Endodermal cell (in vitro differentiated cells): ENCODE data around the gene DMXL2. TPM values are rescaled to one million over a fixed set of nuclear protein-coding genes. Genes with fewer than 3 reads are reported as not detected.

Experiments
- DNase-seq: peaks from one replicate; pipeline ENCODE4 v3.0.0-alpha.2; 2017
- H3K27ac ChIP-seq: 2 replicates; pipeline ENCODE4 v1.5.1; 2013; ENCODE audit warnings: mild to moderate bottlenecking, low read depth, low read length, moderate library complexity
- H3K27me3 ChIP-seq: 2 replicates; pipeline ENCODE4 v1.6.1; 2013; ENCODE audit warnings: mild to moderate bottlenecking, low read length, moderate library complexity; ENCODE audit not compliant: insufficient read depth, control insufficient read depth, poor library complexity, severe bottlenecking
- H3K36me3 ChIP-seq: 2 replicates; pipeline ENCODE4 v1.7.0; 2013; ENCODE audit warnings: mild to moderate bottlenecking, low read length, moderate library complexity; ENCODE audit not compliant: control insufficient read depth, insufficient read depth
- H3K4me1 ChIP-seq: one replicate; pipeline ENCODE4 v1.7.0; 2013; ENCODE audit warnings: low read length; ENCODE audit not compliant: control insufficient read depth, insufficient read depth
- H3K4me3 ChIP-seq: 2 replicates; pipeline ENCODE4 v1.5.1; 2013; ENCODE audit warnings: mild to moderate bottlenecking, low read length, moderate library complexity
- H3K9ac ChIP-seq: 2 replicates; pipeline ENCODE4 v1.6.1; 2013; ENCODE audit warnings: mild to moderate bottlenecking, low read length, moderate library complexity; ENCODE audit not compliant: poor library complexity, severe bottlenecking; ENCODE audit errors: extremely low read depth
- H3K9me3 ChIP-seq: 2 replicates; pipeline ENCODE4 v1.6.1; 2013; ENCODE audit warnings: mild to moderate bottlenecking, low read length, moderate library complexity; ENCODE audit not compliant: control insufficient read depth
- H3K27ac Mint-ChIP-seq: 2 replicates; pipeline ENCODE4 v1.8.0; 2020; ENCODE audit warnings: mixed read lengths
- H3K27me3 Mint-ChIP-seq: 2 replicates; pipeline ENCODE4 v1.8.0; 2021; ENCODE audit warnings: mild to moderate bottlenecking, mixed read lengths; ENCODE audit not compliant: insufficient read depth
- H3K36me3 Mint-ChIP-seq: 2 replicates; pipeline ENCODE4 v1.8.0; 2020; ENCODE audit warnings: low read depth, mixed read lengths
- H3K4me1 Mint-ChIP-seq: 2 replicates; pipeline ENCODE4 v1.8.0; 2020; ENCODE audit warnings: mixed read lengths
- H3K4me3 Mint-ChIP-seq: 2 replicates; pipeline ENCODE4 v1.8.0; 2020; ENCODE audit warnings: mild to moderate bottlenecking, moderate library complexity, mixed read lengths
- H3K9me3 Mint-ChIP-seq: 2 replicates; pipeline ENCODE4 v1.8.0; 2020; ENCODE audit warnings: mild to moderate bottlenecking, mixed read lengths
- WGBS, 2 experiments: methylation state at CpG; one replicate each; pipeline versions ENCODE4 v1.1.5 to v1.1.7; 2013; ENCODE audit warnings: missing lambda C conversion rate in 2 of 2, mixed read lengths in 1 of 2; ENCODE audit not compliant: insufficient coverage in 1 of 2, insufficient read length in 1 of 2; 5-methylcytosine and 5-hydroxymethylcytosine counted together
- total RNA-seq, 2 donors: library from RNA; stranded (reverse); fragmentation: NEBNext Ultra II Directional in 1 of 2; extraction: Animal tissue kit (Norgen Biotek cat#: 25700) in 1 of 2; gene quantifications; 2 replicates in 1 of 2; 3 replicates in 1 of 2; pipeline ENCODE4 v1.2.1, GENCODE V29; 2021
- TF ChIP-seq, protein P1 (sequence below): fragments of 200-600 bp; sonication (generic); conservative IDR thresholded peaks from 2 replicates; pipeline ENCODE4 v1.5.0; 2021; ENCODE audit warnings: antibody characterized with exemption, mild to moderate bottlenecking

DMXL2 gene
- total RNA-seq, 2 donors from 2014 or later, result 20.8 to 31.5 TPM

DNA sequence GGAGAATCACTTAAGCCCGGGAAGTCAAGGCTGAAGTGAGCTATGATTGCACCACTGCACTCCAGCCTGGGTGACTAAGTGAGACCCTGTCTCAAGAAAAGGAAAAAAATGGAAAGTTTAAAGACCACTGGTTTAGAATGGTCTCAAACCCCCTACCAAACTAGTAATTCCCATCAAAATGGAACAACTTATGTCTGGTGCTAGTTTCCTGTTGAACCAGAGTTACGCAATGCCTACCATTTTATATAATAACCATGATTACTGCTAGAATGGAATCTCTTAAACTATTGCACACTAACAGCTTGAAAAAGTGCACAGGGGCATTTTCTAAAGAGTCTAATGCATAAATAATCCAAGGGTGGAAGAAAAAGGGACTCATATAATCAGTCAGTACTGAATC, 43.6 kb downstream of the DMXL2 start:
- DNase-seq, result no peak
- no peaks in the 10 kb centered on the region for H3K4me1 Mint-ChIP-seq
- H3K27ac ChIP-seq, result no peak overlapping the region
- H3K9ac ChIP-seq, result no peak overlapping the region
- H3K36me3 Mint-ChIP-seq, result no peaks in the 10 kb centered on the region
- H3K27ac Mint-ChIP-seq, result no peak overlapping the region
- H3K27me3 ChIP-seq, result no peaks in the 10 kb centered on the region
- TF ChIP-seq, protein P1, sequence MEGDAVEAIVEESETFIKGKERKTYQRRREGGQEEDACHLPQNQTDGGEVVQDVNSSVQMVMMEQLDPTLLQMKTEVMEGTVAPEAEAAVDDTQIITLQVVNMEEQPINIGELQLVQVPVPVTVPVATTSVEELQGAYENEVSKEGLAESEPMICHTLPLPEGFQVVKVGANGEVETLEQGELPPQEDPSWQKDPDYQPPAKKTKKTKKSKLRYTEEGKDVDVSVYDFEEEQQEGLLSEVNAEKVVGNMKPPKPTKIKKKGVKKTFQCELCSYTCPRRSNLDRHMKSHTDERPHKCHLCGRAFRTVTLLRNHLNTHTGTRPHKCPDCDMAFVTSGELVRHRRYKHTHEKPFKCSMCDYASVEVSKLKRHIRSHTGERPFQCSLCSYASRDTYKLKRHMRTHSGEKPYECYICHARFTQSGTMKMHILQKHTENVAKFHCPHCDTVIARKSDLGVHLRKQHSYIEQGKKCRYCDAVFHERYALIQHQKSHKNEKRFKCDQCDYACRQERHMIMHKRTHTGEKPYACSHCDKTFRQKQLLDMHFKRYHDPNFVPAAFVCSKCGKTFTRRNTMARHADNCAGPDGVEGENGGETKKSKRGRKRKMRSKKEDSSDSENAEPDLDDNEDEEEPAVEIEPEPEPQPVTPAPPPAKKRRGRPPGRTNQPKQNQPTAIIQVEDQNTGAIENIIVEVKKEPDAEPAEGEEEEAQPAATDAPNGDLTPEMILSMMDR, result no peak
- no peaks in the 10 kb centered on the region for H3K9me3 ChIP-seq
- H3K36me3 ChIP-seq, result no peaks in the 10 kb centered on the region
- H3K4me3 Mint-ChIP-seq, result no peak overlapping the region
- peaks cover 3% of the 10 kb centered on the region for H3K9me3 Mint-ChIP-seq
- no peaks in the 10 kb centered on the region for H3K27me3 Mint-ChIP-seq
- no peak overlapping the region for H3K4me3 ChIP-seq
- 97 to 100% methylated on average over 1 to 2 of the region's 2 CpGs for WGBS, 2 experiments
- H3K4me1 ChIP-seq, result no peaks in the 10 kb centered on the region

DNA sequence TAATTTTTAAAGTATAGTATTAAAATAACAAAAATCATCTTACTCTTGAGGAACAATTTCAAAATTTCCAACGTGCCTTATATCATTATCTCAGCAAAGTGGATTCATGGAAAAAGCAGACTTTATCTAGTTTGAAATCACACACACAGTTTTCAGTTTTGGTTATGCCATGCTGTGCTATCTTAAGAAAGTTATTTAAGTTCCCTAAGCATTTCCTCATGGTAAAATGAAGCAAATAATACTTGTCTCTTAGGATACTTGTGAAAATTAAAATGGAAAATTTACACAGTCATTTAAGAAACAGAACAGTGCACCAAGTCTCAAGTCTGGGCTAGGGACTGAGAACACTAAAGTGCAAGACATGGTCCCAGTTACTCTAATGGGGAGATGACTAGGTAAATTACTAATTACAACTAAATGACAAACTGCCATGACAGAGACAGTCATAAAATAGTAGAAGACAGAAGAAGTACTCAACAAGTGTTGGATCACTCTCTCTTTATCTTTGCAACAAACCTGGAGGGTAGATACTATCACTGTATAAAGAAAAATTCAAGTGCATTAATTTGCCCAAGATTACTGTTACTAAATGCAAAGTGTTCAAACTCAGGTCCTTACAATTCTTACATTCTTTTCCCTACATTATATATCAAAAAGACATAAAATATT, 44.8 kb downstream of the DMXL2 start:
- no peaks in the 10 kb centered on the region for H3K9me3 ChIP-seq
- no peaks in the 10 kb centered on the region for H3K4me1 ChIP-seq
- Mint-ChIP-seq H3K4me3 (no peak overlapping the region), H3K36me3 (no peaks in the 10 kb centered on the region), H3K4me1 (peaks cover 2% of the 10 kb centered on the region), H3K9me3 (peaks cover 8% of the 10 kb centered on the region), H3K27me3 (no peaks in the 10 kb centered on the region), H3K27ac (no peak overlapping the region)
- no peaks in the 10 kb centered on the region for H3K36me3 ChIP-seq
- WGBS, 2 experiments, result 94 to 100% methylated on average over 1 of the region's 1 CpG
- H3K27me3 ChIP-seq, result no peaks in the 10 kb centered on the region
- TF ChIP-seq, protein P1, result no peak
- DNase-seq, result no peak
- H3K9ac ChIP-seq, result no peak overlapping the region
- no peak overlapping the region for H3K4me3 ChIP-seq
- H3K27ac ChIP-seq, result no peak overlapping the region

GRCh38 chr15:51576911-51577500, 45.6 kb downstream of the DMXL2 start:
- H3K27ac Mint-ChIP-seq, result no peak overlapping the region
- Histone ChIP-seq H3K36me3 (no peaks in the 10 kb centered on the region), H3K4me1 (no peaks in the 10 kb centered on the region), H3K27me3 (no peaks in the 10 kb centered on the region), H3K4me3 (no peak overlapping the region), H3K27ac (no peak overlapping the region), H3K9me3 (no peaks in the 10 kb centered on the region), H3K9ac (no peak overlapping the region)
- no peaks in the 10 kb centered on the region for H3K27me3 Mint-ChIP-seq
- WGBS, 2 experiments, result 93 to 100% methylated on average over 2 of the region's 2 CpGs
- no peak for DNase-seq
- H3K4me3 Mint-ChIP-seq, result no peak overlapping the region
- H3K9me3 Mint-ChIP-seq, result peaks cover 6% of the 10 kb centered on the region
- H3K4me1 Mint-ChIP-seq, result peaks cover 3% of the 10 kb centered on the region
- TF ChIP-seq, protein P1, result no peak
- no peaks in the 10 kb centered on the region for H3K36me3 Mint-ChIP-seq
